Activated naive CD8-positive, alpha-beta T cell treated with anti-CD3 and anti-CD28 coated beads for 36 hours (primary cell): ENCODE data around the gene CHD8. TPM values are rescaled to one million over a fixed set of nuclear protein-coding genes. Genes with fewer than 3 reads are reported as not detected.
A peak's percentile ranks its signal among the peaks of the same experiment; 100 is the strongest.
"Not testable (repeated sequence)": the region's sequence is repeated elsewhere in the genome, so short reads cannot be mapped to it uniquely, and the experiment has no call there.

Experiments
- DNase-seq: peaks from one replicate; pipeline ENCODE4 v3.0.0; 2021
- H3K27ac Mint-ChIP-seq: one replicate; pipeline ENCODE4 v1.8.0; 2022; ENCODE audit warnings: mild to moderate bottlenecking, moderate library complexity, mixed read lengths
- H3K27me3 Mint-ChIP-seq: one replicate; pipeline ENCODE4 v1.8.0; 2022; ENCODE audit warnings: mild to moderate bottlenecking, mixed read lengths
- H3K36me3 Mint-ChIP-seq: one replicate; pipeline ENCODE4 v1.8.0; 2021; ENCODE audit warnings: mild to moderate bottlenecking, mixed read lengths
- H3K4me1 Mint-ChIP-seq: one replicate; pipeline ENCODE4 v1.8.0; 2021; ENCODE audit warnings: mixed read lengths
- H3K4me3 Mint-ChIP-seq: one replicate; pipeline ENCODE4 v1.8.0; 2022; ENCODE audit warnings: mild to moderate bottlenecking, moderate library complexity, mixed read lengths
- H3K9me3 Mint-ChIP-seq: one replicate; pipeline ENCODE4 v1.8.0; 2022; ENCODE audit warnings: mixed read lengths
- total RNA-seq, 2 experiments: library from RNA; stranded (reverse); gene quantifications; one replicate each; pipeline ENCODE4 v1.2.3, GENCODE V29; 2021

CHD8 gene
- total RNA-seq, 2 experiments from 2014 or later, result 78.5 to 86.2 TPM

DNA sequence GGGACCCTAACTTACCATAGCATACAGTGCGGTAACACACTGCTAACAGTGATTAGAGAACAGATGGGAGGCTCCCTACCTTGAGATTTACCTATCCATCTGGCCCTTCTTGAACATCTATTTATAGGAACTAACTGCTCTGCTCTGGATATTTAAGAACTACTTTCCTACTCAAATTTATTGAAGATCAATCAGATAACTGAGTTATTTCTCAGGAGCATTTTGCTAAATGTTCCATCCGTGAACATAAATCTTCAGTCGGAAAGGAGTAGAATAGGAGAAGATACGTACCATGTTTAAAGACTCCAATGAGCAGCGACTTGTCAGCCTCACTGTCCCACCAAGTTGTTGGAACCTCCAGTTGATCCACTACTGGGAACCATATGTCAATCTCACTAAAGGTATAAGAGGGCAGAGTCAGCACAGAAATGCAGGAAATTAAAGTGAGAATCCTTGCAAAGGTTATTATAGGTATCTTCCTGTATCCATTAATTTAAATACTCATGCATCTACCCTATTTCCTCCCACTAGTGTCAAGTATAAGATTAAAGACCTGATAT is 56.5 kb downstream of the CHD8 start:
- Mint-ChIP-seq H3K4me1 (no peaks in the 10 kb centered on the region), H3K27ac (peak overlapping the region; percentile 45), H3K9me3 (no peaks in the 10 kb centered on the region), H3K36me3 (peaks cover 22% of the 10 kb centered on the region), H3K27me3 (no peaks in the 10 kb centered on the region), H3K4me3 (no peak overlapping the region)
- no peak for DNase-seq

DNA sequence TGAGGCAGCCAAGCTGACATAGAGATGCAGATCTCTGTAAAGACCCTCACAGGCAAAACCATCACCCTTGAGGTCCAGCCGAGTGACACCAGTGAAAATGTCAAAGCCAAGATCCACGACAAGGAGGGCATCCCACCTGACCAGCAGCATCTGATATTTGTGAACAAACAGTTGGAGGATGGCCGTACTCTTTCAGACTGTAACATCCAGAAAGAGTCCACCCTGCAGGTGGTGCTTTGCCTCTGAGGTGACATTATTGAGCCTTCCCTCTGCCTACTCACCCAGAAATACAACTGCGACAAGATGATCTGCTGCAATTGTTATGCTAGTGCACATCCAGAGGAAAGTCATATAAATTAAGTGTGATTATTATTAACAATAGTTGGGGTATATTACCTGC is 57.0 kb downstream of the CHD8 start:
- peaks cover 26% of the 10 kb centered on the region for H3K36me3 Mint-ChIP-seq
- no peaks in the 10 kb centered on the region for H3K27me3 Mint-ChIP-seq
- H3K27ac Mint-ChIP-seq, result peak overlapping the region; percentile 12
- DNase-seq, result no peak
- no peaks in the 10 kb centered on the region for H3K9me3 Mint-ChIP-seq
- H3K4me3 Mint-ChIP-seq, result no peak overlapping the region
- no peaks in the 10 kb centered on the region for H3K4me1 Mint-ChIP-seq

DNA sequence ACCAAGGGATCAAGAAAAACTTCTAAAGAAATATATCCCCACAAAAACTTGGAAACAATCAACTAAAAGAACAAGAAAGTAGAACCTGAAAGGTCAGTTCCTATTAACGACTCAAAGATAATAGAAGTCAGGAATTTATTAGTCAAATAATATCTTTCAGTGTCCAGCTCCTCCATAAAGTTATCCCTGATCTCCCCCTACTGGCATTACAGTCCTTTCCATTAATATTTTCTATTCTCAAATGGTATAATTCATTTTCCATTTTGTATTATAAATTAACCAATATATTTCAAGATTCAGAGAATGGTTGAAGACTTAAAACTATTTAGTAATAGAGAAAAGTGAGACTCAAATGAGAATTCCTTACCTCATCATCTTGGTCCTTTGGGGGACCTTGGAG is 60.5 kb downstream of the CHD8 start:
- no peaks in the 10 kb centered on the region for H3K4me1 Mint-ChIP-seq
- no peaks in the 10 kb centered on the region for H3K9me3 Mint-ChIP-seq
- no peaks in the 10 kb centered on the region for H3K27me3 Mint-ChIP-seq
- no peak for DNase-seq
- H3K4me3 Mint-ChIP-seq, result no peak overlapping the region
- H3K27ac Mint-ChIP-seq, result no peak overlapping the region
- peaks cover 24% of the 10 kb centered on the region for H3K36me3 Mint-ChIP-seq

DNA sequence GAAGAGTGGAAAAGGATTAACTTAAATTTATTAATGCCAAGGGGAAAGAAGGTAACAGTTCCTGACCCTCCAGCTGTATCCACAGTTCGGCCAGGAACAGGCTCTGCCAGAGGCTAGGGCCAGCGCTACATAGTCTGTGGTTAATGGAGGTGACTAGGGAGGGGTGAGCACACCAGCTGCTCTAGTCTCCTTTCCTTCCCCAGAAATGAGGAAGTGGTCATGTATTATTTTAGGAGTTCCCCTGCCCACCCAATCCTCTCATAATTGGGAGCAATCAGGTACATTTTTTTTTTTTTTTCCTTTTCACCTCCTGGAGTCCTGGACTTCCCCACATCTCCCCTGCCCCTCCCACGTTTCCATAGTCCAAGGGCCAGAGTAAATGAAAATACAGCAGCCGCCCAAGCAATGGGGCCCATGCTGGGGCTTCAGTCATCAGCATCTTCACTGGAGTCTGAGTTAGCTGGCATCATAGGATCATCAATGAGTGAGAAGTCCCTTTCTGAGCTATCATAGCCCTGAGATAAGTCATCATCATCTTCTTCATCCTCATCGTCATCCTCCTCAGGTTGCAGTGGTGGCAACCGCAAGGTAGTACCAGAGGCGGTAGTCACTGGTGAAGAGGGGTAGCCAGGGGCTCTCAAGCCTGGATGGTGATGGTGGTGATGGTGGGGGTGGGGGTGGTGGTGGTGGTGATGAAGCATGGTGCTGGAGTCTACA is 70.6 kb downstream of the CHD8 start:
- H3K9me3 Mint-ChIP-seq, result no peaks in the 10 kb centered on the region
- peak overlapping the region; percentile 99 for H3K27ac Mint-ChIP-seq
- peak; percentile 10 for DNase-seq
- H3K27me3 Mint-ChIP-seq, result no peaks in the 10 kb centered on the region
- peaks cover 29% of the 10 kb centered on the region for H3K4me1 Mint-ChIP-seq
- H3K36me3 Mint-ChIP-seq, result peaks cover 34% of the 10 kb centered on the region
- peak overlapping the region; percentile 99 for H3K4me3 Mint-ChIP-seq

DNA sequence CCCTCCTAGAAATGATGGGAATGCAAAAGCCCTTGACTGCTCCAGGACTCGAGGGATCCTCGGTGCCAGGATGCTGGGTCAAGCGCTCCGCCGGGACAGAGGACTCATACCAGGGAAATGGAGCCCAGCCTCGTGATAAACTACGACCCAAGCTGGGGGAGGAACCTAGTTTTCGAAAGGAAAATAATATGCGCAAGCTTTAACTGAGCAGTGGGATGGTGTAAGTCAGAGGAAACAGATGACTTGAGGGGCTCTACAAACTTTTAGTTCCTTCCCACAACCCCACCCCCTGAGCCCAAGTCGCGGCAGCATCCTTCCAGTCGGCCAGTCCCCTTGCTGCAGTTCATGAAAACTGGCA is 71.5 kb downstream of the CHD8 start:
- Mint-ChIP-seq H3K4me3 (peak overlapping the region; percentile 99), H3K36me3 (peaks cover 36% of the 10 kb centered on the region), H3K4me1 (peaks cover 33% of the 10 kb centered on the region), H3K27ac (peak overlapping the region; percentile 99), H3K9me3 (no peaks in the 10 kb centered on the region), H3K27me3 (no peaks in the 10 kb centered on the region)
- no peak for DNase-seq

DNA sequence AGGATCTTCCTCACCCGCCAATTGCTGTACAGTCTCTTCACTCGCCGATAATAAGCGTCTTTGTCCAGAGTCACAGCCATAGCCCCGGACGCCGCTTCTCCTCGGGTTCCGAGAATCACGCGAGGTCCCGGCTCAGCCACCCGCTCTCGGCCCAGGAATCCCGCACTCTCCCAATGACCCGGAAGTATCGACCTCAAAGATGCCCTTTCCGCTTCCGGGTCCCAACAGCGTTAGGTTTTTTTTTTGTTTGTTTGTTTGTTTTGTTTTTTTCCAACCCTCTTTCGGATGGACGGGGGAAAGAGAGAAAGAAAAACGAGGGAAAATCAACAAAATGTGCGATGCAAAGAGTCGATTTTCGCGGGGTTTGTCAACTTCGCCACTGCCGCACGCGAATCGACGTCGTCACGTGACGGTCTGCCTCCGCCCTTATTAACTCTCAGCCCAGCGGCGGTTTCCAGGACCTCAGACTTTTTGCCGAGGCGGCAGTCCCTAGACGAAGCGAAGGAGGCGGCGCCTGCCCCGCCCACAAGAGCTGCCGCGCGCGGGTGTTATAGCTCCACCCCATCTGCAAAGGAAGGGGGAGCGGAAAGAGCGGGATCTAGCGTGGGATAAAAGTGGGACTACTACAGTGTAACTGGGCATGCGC is 72.0 kb downstream of the CHD8 start, which contains the start of gene SUPT16H:
Gene SUPT16H, minus strand, starts transcription at position 172 of the 646 bp plus-strand sequence. Its CDS starts 92 bp downstream, at position 80.
- Mint-ChIP-seq H3K27ac (peak within 1 kb of the TSS; percentile 99), H3K9me3 (no peaks in the 10 kb centered on the region), H3K27me3 (no peaks in the 10 kb centered on the region), H3K4me3 (peak within 1 kb of the TSS; percentile 99), H3K36me3 (peaks cover 38% of the 10 kb centered on the region), H3K4me1 (peaks cover 38% of the 10 kb centered on the region)
- peak; percentile 96 for DNase-seq

DNA sequence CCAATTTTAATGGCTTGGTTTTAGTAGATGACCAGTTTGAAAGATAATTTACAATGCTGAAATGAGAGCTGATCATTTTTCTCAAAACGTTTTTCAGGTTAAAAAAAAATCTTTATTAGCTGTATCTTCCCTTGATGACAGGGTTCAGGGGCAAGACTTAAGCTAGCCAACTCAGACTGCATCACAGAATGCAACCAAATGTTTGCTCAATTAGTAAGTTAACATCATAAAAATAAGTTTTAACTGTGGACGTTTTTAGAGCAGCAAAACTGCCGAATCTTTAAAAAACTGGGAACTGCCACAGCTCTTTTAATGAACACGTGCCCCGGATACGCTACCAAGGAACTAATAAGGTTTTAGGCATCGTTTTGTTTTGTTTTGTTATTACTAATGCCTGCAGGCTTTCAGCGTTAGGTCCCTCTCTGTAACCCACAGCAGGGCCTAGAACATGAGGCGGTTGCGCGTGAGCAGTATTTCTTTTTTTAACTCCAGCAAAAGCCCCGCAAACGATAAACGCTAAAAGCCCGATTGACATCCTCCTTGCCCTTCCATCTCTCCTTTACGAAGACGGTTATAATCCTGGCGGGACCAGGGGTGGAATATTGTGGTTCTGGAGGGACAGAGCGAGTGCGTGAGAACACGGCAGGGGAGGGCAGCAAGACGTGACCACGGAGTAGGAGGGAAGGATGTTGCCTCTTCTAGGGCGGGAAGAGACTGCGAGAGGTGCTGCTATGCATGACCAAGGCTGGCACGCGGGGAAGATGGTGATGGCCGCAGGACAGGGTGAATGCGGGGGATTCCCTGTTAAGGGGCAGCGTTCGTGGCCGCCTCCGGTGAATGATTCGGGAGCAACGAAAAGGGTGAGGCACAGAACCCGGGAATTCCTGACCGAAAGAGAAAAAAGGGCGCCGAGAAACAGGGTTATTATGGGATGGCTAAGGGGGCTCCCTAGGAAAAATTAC is 72.8 kb downstream of the CHD8 start:
- no peaks in the 10 kb centered on the region for H3K27me3 Mint-ChIP-seq
- peaks cover 40% of the 10 kb centered on the region for H3K36me3 Mint-ChIP-seq
- peak overlapping the region; percentile 99 for H3K4me3 Mint-ChIP-seq
- DNase-seq, result peak; percentile 69
- peak overlapping the region; percentile 99 for H3K27ac Mint-ChIP-seq
- H3K9me3 Mint-ChIP-seq, result no peaks in the 10 kb centered on the region
- H3K4me1 Mint-ChIP-seq, result peaks cover 39% of the 10 kb centered on the region

DNA sequence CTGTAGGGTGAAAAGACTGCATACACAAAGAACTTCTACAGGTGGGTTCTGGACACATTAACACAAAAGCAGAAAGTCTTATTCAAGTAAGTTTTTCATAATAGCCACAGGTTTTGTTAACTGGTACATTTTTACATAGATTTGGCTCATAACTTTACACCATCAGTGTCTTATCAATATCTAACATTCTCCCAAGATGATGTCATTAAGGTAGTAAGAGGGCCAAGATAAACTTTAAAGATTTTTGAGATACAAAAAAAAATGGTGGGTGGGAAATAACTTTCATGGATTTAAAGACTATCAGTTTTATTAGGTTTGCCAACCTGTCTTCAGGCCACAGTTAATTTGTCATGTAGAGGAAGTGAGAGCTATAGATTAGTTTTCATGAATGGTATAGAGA is 73.8 kb downstream of the CHD8 start:
- peaks cover 40% of the 10 kb centered on the region for H3K36me3 Mint-ChIP-seq
- H3K4me1 Mint-ChIP-seq, result peaks cover 45% of the 10 kb centered on the region
- peak overlapping the region; percentile 82 for H3K27ac Mint-ChIP-seq

DNA sequence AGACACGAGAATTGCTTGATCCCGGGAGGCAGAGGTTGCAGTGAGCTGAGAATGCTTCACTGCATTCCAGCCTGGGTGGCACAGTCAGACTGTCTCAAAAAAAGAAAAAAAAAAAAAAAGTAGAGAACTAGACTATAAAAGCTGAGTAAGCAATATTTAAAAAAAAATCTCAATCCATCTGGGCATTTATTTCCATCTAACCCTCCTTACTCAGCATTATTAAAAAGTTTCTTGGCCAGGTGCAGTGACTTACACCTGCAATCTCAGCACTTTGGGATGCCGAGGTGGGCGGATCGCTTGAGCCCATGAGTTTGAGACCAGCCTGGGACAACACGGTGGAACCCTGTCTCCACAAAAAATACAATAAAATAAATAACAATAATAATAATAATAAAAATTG is 76.6 kb downstream of the CHD8 start:
- no peak overlapping the region for H3K27ac Mint-ChIP-seq

More for the DNA sequence above, 73.8 kb downstream of the CHD8 start:
- Mint-ChIP-seq H3K27me3 (no peaks in the 10 kb centered on the region), H3K4me3 (peak overlapping the region; percentile 99), H3K9me3 (no peaks in the 10 kb centered on the region)
- no peak for DNase-seq

DNA sequence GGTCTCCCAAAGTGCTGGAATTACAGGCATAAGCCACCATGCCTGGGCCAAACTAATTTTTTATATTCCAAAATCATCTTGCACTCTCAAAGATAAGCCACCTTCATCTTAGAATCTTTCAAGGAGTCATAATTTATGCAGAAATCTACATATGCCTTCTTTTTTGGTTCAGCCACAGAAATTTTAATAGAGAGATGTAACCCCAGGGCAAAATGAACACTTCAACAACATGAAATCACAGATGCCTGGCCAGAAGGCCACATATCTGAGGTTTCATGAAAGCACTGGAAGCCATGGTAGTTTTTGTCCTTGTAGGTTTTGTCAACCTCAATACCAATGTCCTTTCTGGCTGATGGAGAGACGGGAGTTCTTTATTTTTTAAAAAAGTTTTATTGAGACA is 81.9 kb downstream of the CHD8 start:
- no peak overlapping the region for H3K27ac Mint-ChIP-seq
- H3K9me3 Mint-ChIP-seq, result no peaks in the 10 kb centered on the region
- H3K4me1 Mint-ChIP-seq, result peaks cover 19% of the 10 kb centered on the region
- no peak for DNase-seq
- no peak overlapping the region for H3K4me3 Mint-ChIP-seq
- peaks cover 26% of the 10 kb centered on the region for H3K36me3 Mint-ChIP-seq
- H3K27me3 Mint-ChIP-seq, result no peaks in the 10 kb centered on the region

More for the DNA sequence above, 76.6 kb downstream of the CHD8 start:
- no peaks in the 10 kb centered on the region for H3K9me3 Mint-ChIP-seq
- no peak overlapping the region for H3K4me3 Mint-ChIP-seq
- DNase-seq, result no peak
- H3K27me3 Mint-ChIP-seq, result no peaks in the 10 kb centered on the region
- H3K4me1 Mint-ChIP-seq, result peaks cover 44% of the 10 kb centered on the region
- H3K36me3 Mint-ChIP-seq, result peaks cover 41% of the 10 kb centered on the region

DNA sequence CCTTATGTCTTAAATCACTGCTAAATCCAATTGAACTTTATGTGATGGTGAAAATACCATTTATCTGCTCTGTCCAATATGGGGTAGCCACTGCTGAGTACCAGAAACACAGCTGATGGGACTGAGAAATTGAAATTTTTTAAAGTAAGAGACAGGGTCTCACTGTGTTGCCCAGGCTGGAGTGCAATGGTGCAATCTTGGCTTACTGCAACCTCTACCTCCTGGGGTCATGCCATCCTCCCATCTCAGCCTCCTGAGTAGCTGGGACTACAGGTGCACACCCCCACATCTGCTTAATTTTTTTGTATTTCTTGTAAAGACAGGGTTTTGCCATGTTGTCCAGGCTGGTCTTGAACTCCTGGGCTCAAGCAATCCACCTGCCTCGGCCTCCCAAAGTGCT is 83.1 kb downstream of the CHD8 start:
- peaks cover 27% of the 10 kb centered on the region for H3K36me3 Mint-ChIP-seq
- not testable (repeated sequence) for H3K27ac Mint-ChIP-seq, H3K27me3 Mint-ChIP-seq, H3K9me3 Mint-ChIP-seq, H3K4me3 Mint-ChIP-seq, DNase-seq
- peaks cover 14% of the 10 kb centered on the region for H3K4me1 Mint-ChIP-seq

DNA sequence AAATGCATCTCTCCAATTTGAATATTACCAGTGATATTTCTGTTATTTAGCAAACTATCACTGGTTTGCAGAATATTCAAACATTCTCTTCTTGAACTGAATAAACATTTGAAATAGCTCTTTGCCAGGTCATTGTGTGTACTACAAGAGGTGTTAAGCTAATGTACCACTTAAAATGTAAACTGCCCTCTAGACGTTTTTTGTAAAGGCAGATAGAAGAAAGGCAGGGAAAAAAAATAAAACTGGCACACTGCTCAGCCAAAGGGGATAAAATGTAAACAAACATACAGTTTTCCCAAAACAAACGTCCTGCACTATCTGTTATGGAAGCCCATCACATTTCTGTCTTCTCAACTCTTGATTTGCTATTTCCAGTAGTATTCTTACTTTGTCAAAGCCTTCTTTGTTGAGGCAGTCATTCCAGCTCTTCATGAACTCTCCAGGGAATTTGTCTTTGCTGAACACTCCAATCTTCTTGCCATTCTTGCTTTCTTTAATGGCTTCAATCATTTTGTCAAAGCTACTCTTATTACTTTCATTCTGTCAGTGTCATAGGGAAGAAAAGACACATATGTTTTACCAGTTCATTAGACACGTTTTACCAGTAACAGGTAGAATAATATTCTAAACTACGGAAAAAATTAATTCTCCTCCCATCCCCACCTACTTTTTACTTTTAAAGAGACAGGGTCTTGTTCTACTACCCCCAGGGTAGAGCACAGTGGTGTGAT is 85.8 kb downstream of the CHD8 start:
- H3K27ac Mint-ChIP-seq, result no peak overlapping the region
- H3K4me1 Mint-ChIP-seq, result peaks cover under 1% of the 10 kb centered on the region

DNA sequence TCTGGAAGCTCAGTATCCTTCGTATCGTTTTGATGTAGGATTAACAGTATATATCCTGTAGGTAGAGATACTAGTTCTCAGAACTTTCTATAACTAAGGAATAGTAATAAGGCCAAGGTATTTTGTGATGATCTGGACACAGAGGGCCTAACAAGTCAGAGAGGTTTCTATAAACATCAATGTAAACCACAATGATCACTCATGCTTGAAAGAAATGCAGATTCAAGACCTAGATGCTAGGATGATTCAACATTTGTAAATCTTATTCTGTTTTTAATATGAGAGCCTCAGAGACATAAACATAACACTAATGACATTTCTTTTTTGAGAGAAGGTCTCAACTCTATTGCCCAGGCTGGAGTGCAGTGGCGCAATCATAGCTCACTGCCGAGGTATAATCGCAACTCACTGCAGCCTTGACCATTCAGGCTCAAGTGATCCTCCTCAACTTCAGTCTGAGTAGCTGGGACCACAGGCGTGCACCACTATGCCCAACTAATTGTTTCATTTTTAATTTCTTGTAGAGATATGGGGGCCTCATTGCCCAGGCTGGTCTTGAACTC is 88.3 kb downstream of the CHD8 start:
- Mint-ChIP-seq H3K9me3 (no peaks in the 10 kb centered on the region), H3K27me3 (no peaks in the 10 kb centered on the region), H3K36me3 (peaks cover 30% of the 10 kb centered on the region), H3K27ac (no peak overlapping the region), H3K4me1 (no peaks in the 10 kb centered on the region), H3K4me3 (no peak overlapping the region)
- no peak for DNase-seq

More for the DNA sequence above, 85.8 kb downstream of the CHD8 start:
- H3K36me3 Mint-ChIP-seq, result peaks cover 29% of the 10 kb centered on the region
- no peaks in the 10 kb centered on the region for H3K27me3 Mint-ChIP-seq
- no peaks in the 10 kb centered on the region for H3K9me3 Mint-ChIP-seq
- no peak overlapping the region for H3K4me3 Mint-ChIP-seq
- no peak for DNase-seq

DNA sequence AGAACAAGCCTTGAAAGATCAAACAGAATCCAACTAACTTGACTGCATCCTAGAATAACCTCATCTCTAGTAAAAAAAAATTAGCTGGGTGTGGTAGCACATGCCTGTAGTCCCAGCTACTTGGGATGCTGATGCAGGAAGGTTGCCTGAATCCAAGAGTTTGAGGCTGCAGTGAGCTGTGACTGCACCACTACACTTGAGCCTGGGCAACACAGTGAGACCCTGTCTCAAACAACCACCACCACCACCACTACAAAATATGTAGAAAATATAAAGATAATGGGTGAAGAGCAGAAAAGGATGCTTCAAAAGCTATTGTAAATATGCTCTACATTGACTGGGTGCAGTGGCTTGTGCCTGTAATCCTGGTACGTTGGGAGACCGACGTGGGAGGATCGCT is 99.4 kb downstream of the CHD8 start:
- no peak for DNase-seq
- H3K27ac Mint-ChIP-seq, result peak overlapping the region; percentile 30
- H3K9me3 Mint-ChIP-seq, result no peaks in the 10 kb centered on the region
- peaks cover 51% of the 10 kb centered on the region for H3K36me3 Mint-ChIP-seq
- peaks cover 6% of the 10 kb centered on the region for H3K4me1 Mint-ChIP-seq
- H3K27me3 Mint-ChIP-seq, result no peaks in the 10 kb centered on the region
- no peak overlapping the region for H3K4me3 Mint-ChIP-seq
